ENCODE measurements around the gene HNF4A.

- TF ChIP-seq CTCF (IDR thresholded peaks at IDR 0.05) = no peak
- no peak for TF ChIP-seq POLR2A (IDR thresholded peaks at IDR 0.05)
Measured at GRCh38 chr20:44478206-44478605, 122.7 kb downstream of the HNF4A start.

Measured in uterus (tissue), 2 donors.